A673 (cell line): ENCODE data around the gene MAGI1. TPM values are rescaled to one million over a fixed set of nuclear protein-coding genes. Genes with fewer than 3 reads are reported as not detected.

Source experiments
- BruUV-seq: library from RNA; stranded (reverse); fragments of 400-500 nt; replicated peaks from 2 replicates; lab custom pipeline; 2021; lab: Mats Ljungman, UMichigan
- CTCF ChIA-PET: fragments of 300-600 bp; sonication (Branson Sonifier 250); formaldehyde crosslinking; loops from one replicate; lab custom pipeline; 2022; ENCODE audit warnings: antibody characterized with exemption; lab: Charles Lee
- POLR2A ChIA-PET: fragments of 300-600 bp; sonication (Branson Sonifier 250); formaldehyde crosslinking; loops from one replicate; lab custom pipeline; 2022; ENCODE audit warnings: antibody characterized with exemption; ENCODE audit not compliant: low non-redundant PET; lab: Charles Lee
- DNase-seq: peaks from one replicate; pipeline ENCODE4 v3.0.0-alpha.2; 2015; ENCODE audit warnings: low spot score
- H3K27ac ChIP-seq: fragments of 200-600 bp; sonication (generic); 2 replicates; pipeline ENCODE4 v1.5.1; 2016; ENCODE audit warnings: mixed run types, low read depth, mild to moderate bottlenecking, mixed read lengths, antibody characterized with exemption, low read length; ENCODE audit not compliant: poor library complexity, severe bottlenecking
- H3K27me3 ChIP-seq: fragments of 200-600 bp; sonication (generic); replicated peaks from 2 replicates; pipeline ENCODE4 v1.6.1; 2017; ENCODE audit warnings: mixed run types, low read depth, mild to moderate bottlenecking, mixed read lengths, antibody characterized with exemption, low read length; ENCODE audit not compliant: insufficient read depth, poor library complexity
- H3K36me3 ChIP-seq: fragments of 200-600 bp; sonication (generic); 2 replicates; pipeline ENCODE4 v1.6.1; 2016; ENCODE audit warnings: mixed run types, mild to moderate bottlenecking, mixed read lengths, antibody characterized with exemption, low read length; ENCODE audit not compliant: insufficient read depth, poor library complexity, severe bottlenecking
- H3K4me1 ChIP-seq: fragments of 200-600 bp; sonication (generic); 2 replicates; pipeline ENCODE4 v1.6.1; 2017; ENCODE audit warnings: mixed run types, mild to moderate bottlenecking, mixed read lengths, antibody characterized with exemption, low read length; ENCODE audit not compliant: insufficient read depth, poor library complexity, severe bottlenecking
- H3K4me3 ChIP-seq: fragments of 200-600 bp; sonication (generic); 2 replicates; pipeline ENCODE4 v1.5.1; 2016; ENCODE audit warnings: low read depth, mixed run types, mild to moderate bottlenecking, mixed read lengths, low read length; ENCODE audit not compliant: poor library complexity, severe bottlenecking
- H3K9me3 ChIP-seq: fragments of 200-600 bp; sonication (generic); 2 replicates; pipeline ENCODE4 v1.6.1; 2016; ENCODE audit warnings: mixed run types, low read depth, mild to moderate bottlenecking, mixed read lengths, antibody characterized with exemption, low read length; ENCODE audit not compliant: poor library complexity, severe bottlenecking
- CTCF ChIP-seq: fragments of 300-800, 200-600 bp; sonication (generic); conservative IDR thresholded peaks from 2 replicates; pipeline ENCODE4 v1.5.1; 2017; ENCODE audit warnings: low read depth, mild to moderate bottlenecking, antibody characterized with exemption, low read length, moderate library complexity, mixed read lengths
- EZH2 ChIP-seq: fragments of 200-600 bp; sonication (generic); IDR thresholded peaks from 2 replicates; pipeline ENCODE4 v1.6.1; 2017; ENCODE audit warnings: borderline replicate concordance, low read depth, mild to moderate bottlenecking, mixed read lengths, antibody characterized with exemption, low read length; ENCODE audit not compliant: poor library complexity, severe bottlenecking
- intact Hi-C: fragments of 100-400 bp; cut with micrococcal nuclease; formaldehyde crosslinking; loops from one replicate; pipeline ENCODE4 v1.10.0; 2022; ENCODE audit not compliant: unreplicated experiment
- total RNA-seq: library from RNA; stranded (reverse); gene quantifications from 2 replicates; pipeline ENCODE4 v1.2.3, GENCODE V29; 2021

MAGI1 gene
- total RNA-seq, 1 experiment from 2014 or later, result 30.5 TPM

- Histone ChIP-seq H3K36me3 (no peaks in the 10 kb centered on the region), H3K27ac (no peak overlapping the region), H3K27me3 (no peaks in the 10 kb centered on the region), H3K4me1 (peaks cover 13% of the 10 kb centered on the region), H3K4me3 (no peak overlapping the region), H3K9me3 (no peaks in the 10 kb centered on the region)
- intact Hi-C loops, result no loop called here
- TF ChIP-seq EZH2 (no peak), CTCF (no peak)
- no TSS peak for BruUV-seq
- no peak for DNase-seq
- CTCF ChIA-PET, result no interaction called here
- POLR2A ChIA-PET, result no interaction called here
These were observed 303.9 kb downstream of the MAGI1 start for GRCh38 chr3:65734792-65735191.

- Histone ChIP-seq H3K4me3 (no peak overlapping the region), H3K27me3 (no peaks in the 10 kb centered on the region), H3K36me3 (no peaks in the 10 kb centered on the region), H3K9me3 (no peaks in the 10 kb centered on the region), H3K4me1 (peaks cover 17% of the 10 kb centered on the region), H3K27ac (no peak overlapping the region)
- intact Hi-C loops, result no loop called here
- no TSS peak for BruUV-seq
- POLR2A ChIA-PET, result no interaction called here
- TF ChIP-seq EZH2 (no peak), CTCF (no peak)
- CTCF ChIA-PET, result no interaction called here
- DNase-seq, result no peak
These were observed 304.3 kb downstream of the MAGI1 start for GRCh38 chr3:65734382-65734781.

GRCh38 chr3:65733459-65733858 is 305.3 kb downstream of the MAGI1 start:
- Histone ChIP-seq H3K27me3 (no peaks in the 10 kb centered on the region), H3K27ac (no peak overlapping the region), H3K4me1 (peaks cover 27% of the 10 kb centered on the region), H3K4me3 (no peak overlapping the region), H3K9me3 (no peaks in the 10 kb centered on the region), H3K36me3 (no peaks in the 10 kb centered on the region)
- no peak for DNase-seq
- intact Hi-C loops, result no loop called here
- POLR2A ChIA-PET, result no interaction called here
- BruUV-seq, result no TSS peak
- no peak for TF ChIP-seq EZH2
- TF ChIP-seq CTCF, result no peak
- CTCF ChIA-PET, result no interaction called here
